Suprapubic skin (tissue), 3 donors: ENCODE data around the gene TBC1D32.
"Not testable (repeated sequence)": the region's sequence is repeated elsewhere in the genome, so short reads cannot be mapped to it uniquely, and the experiment has no call there.

ENCODE experiments used
- POLR2A ChIP-seq, 2 donors: fragments of 450-650 bp; IDR thresholded peaks; one replicate each; pipeline ENCODE4 v1.6.1; 2017; ENCODE audit warnings: antibody characterized with exemption in 2 of 2, mild to moderate bottlenecking in 2 of 2, moderate library complexity in 2 of 2
- TF ChIP-seq, protein P1 (sequence below), 2 donors: fragments of 200-600 bp in 1 of 2; fragments of 450-650 bp in 1 of 2; sonication (generic) in 1 of 2; IDR thresholded peaks; one replicate each; pipeline ENCODE4 v1.5.1; 2016 to 2019; ENCODE audit warnings: antibody characterized with exemption in 2 of 2, mild to moderate bottlenecking in 1 of 2, moderate library complexity in 1 of 2

DNA sequence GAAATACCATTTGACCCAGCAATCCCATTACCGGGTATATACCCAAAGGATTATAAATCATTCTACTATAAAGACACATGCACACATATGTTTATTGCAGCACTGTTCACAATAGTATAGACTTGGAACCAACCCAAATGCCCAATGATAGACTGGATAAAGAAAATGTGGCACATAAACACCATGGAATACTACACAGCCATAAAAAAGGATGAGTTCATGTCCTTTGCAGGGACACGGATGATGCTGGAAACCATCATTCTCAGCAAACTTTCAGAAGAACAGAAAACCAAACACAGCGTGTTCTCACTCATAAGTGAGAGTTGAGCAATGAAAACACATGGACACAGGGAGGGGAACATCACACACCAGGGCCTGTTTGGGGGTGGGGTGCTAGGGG, 33.1 kb downstream of the TBC1D32 start:
- TF ChIP-seq, protein P1, sequence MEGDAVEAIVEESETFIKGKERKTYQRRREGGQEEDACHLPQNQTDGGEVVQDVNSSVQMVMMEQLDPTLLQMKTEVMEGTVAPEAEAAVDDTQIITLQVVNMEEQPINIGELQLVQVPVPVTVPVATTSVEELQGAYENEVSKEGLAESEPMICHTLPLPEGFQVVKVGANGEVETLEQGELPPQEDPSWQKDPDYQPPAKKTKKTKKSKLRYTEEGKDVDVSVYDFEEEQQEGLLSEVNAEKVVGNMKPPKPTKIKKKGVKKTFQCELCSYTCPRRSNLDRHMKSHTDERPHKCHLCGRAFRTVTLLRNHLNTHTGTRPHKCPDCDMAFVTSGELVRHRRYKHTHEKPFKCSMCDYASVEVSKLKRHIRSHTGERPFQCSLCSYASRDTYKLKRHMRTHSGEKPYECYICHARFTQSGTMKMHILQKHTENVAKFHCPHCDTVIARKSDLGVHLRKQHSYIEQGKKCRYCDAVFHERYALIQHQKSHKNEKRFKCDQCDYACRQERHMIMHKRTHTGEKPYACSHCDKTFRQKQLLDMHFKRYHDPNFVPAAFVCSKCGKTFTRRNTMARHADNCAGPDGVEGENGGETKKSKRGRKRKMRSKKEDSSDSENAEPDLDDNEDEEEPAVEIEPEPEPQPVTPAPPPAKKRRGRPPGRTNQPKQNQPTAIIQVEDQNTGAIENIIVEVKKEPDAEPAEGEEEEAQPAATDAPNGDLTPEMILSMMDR (IDR thresholded peaks at IDR 0.05), result not testable (repeated sequence)
- not testable (repeated sequence) for TF ChIP-seq POLR2A (IDR thresholded peaks at IDR 0.05)
